Activated naive CD4-positive, alpha-beta T cell treated with anti-CD3 and anti-CD28 coated beads for 36 hours (primary cell): ENCODE measurements around the gene GPR4. TPM values are rescaled to one million over a fixed set of nuclear protein-coding genes. Genes with fewer than 3 reads are reported as not detected.

Experiments used
- CTCF ChIA-PET: fragments of 350-600 bp; sonication (Branson Sonifier 250); formaldehyde crosslinking; loops from one replicate; lab custom pipeline; 2021; ENCODE audit warnings: antibody characterized with exemption; lab: Charles Lee
- DNase-seq: peaks from one replicate; pipeline ENCODE4 v3.0.0-alpha.2; 2020
- H3K27ac Mint-ChIP-seq: one replicate; pipeline ENCODE4 v1.8.0; 2021; ENCODE audit warnings: mild to moderate bottlenecking, mixed read lengths
- H3K27me3 Mint-ChIP-seq: one replicate; pipeline ENCODE4 v1.8.0; 2021; ENCODE audit warnings: low read depth, mixed read lengths
- H3K36me3 Mint-ChIP-seq: one replicate; pipeline ENCODE4 v1.8.0; 2021; ENCODE audit warnings: low read depth, mixed read lengths
- H3K4me1 Mint-ChIP-seq: one replicate; pipeline ENCODE4 v1.8.0; 2021; ENCODE audit warnings: low read depth, mixed read lengths
- H3K4me3 Mint-ChIP-seq: one replicate; pipeline ENCODE4 v1.8.0; 2021; ENCODE audit warnings: mild to moderate bottlenecking, moderate library complexity, mixed read lengths
- H3K9me3 Mint-ChIP-seq: one replicate; pipeline ENCODE4 v1.8.0; 2021; ENCODE audit warnings: mixed read lengths
- intact Hi-C: fragments of 100-400 bp; cut with micrococcal nuclease; formaldehyde crosslinking; loops from one replicate; pipeline ENCODE4 v1.15.1; 2023
- microRNA-seq: library from miRNA; unstranded; fragments of <30 nt; microRNA quantifications from one replicate; pipeline ENCODE4 v1.2.0, GENCODE V29; 2022; ENCODE audit warnings: borderline microRNAs expressed, borderline replicate concordance
- total RNA-seq, 2 experiments: library from RNA; stranded (reverse); gene quantifications; one replicate each; pipeline ENCODE4 v1.2.3, GENCODE V29; 2021

The GPR4 gene
- total RNA-seq, 2 experiments from 2014 or later: not detected

DNA sequence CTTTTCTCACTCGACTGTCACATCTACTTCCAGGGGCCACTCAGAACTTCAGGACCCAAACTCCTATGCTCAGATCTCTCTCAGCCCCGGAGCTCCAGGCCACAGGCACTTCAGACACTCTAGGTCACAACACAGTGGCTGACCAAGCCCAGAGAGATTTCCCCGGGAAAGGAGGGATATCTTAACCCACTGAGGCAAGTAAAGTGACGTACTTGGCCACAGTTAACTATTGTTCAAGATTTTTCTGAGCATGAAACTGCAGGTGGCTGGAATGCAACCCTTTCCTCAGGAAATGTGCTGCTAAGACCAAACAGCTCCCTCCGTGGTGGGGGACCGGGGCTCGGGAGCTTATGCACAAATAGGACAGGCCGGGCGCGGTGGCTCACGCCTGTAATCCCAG, 41.3 kb downstream of the GPR4 start:
- intact Hi-C loops: no loop called here
- Mint-ChIP-seq H3K9me3 (no peaks in the 10 kb centered on the region), H3K4me3 (no peak overlapping the region), H3K27me3 (no peaks in the 10 kb centered on the region), H3K4me1 (peaks cover 41% of the 10 kb centered on the region), H3K27ac (no peak overlapping the region), H3K36me3 (no peaks in the 10 kb centered on the region)
- no peak for DNase-seq
- CTCF ChIA-PET: interaction anchor here (0.6 kb wide), 1 partner anchor 76 kb away, joined by 3 read pairs; no protein-coding TSS in a partner anchor

DNA sequence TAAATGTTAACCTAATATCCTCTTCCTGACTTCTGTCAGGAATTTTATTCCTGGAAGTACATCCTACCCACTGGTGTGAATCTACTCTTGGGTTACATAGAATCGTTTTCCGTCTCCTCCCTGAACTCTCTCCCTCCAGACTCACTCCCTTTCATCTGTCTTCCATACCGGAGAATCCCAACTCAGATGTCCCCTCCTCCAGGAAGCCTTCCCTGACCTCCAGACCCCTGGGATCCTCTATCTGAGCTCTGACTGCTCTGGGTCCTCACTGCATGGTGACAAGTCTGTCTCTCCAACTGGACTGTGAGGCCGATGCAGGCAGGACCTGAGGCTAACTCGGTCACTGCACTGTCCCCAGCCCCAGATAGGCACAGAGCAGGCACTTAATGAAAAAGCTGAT, 42.0 kb downstream of the GPR4 start:
- Mint-ChIP-seq H3K27ac (no peak overlapping the region), H3K9me3 (no peaks in the 10 kb centered on the region), H3K4me1 (peaks cover 41% of the 10 kb centered on the region), H3K4me3 (no peak overlapping the region), H3K27me3 (no peaks in the 10 kb centered on the region), H3K36me3 (no peaks in the 10 kb centered on the region)
- intact Hi-C loops: no loop called here
- DNase-seq: no peak
- CTCF ChIA-PET: interaction anchor here (2.5 kb wide), 1 partner anchor 120 kb away, joined by 8 read pairs; no protein-coding TSS in a partner anchor

DNA sequence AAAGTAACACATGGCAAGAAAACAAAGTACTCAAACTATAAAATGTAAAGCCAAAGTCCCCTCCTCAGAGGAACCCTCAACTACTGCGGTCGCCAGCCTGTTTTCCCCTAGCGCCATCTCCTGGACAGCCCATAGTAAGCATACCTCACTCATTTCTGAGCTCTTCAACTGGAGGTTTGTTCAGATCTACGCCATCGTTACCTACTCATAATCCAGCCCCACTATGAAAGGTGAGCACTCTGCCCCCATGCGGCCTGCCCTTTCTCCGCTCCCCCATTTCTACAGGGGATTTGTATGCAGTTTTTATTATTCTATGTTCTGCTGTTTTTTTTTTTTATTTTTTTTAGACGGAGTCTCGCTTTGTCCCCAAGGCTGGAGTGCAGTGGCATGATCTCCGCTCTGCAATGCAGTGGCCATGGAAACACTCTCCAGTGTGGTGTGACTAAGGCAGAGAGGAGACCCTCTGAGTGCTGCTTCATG, 43.6 kb downstream of the GPR4 start:
- H3K27me3 Mint-ChIP-seq: no peaks in the 10 kb centered on the region
- DNase-seq: peak; percentile 88
- no peaks in the 10 kb centered on the region for H3K9me3 Mint-ChIP-seq
- intact Hi-C loops: loop anchor here (1.0 to 5.0 kb wide), 6 partner anchors 26 to 131 kb away; partner anchors contain the start of genes OPA3 and VASP
- H3K27ac Mint-ChIP-seq: no peak overlapping the region
- H3K4me1 Mint-ChIP-seq: peaks cover 30% of the 10 kb centered on the region
- H3K36me3 Mint-ChIP-seq: no peaks in the 10 kb centered on the region
- CTCF ChIA-PET: interaction anchor here (0.5 to 2.5 kb wide), 31 partner anchors 8 to 135 kb away, joined by 3 to 15 read pairs (median 5); partner anchors contain the start of gene OPA3
- H3K4me3 Mint-ChIP-seq: no peak overlapping the region

DNA sequence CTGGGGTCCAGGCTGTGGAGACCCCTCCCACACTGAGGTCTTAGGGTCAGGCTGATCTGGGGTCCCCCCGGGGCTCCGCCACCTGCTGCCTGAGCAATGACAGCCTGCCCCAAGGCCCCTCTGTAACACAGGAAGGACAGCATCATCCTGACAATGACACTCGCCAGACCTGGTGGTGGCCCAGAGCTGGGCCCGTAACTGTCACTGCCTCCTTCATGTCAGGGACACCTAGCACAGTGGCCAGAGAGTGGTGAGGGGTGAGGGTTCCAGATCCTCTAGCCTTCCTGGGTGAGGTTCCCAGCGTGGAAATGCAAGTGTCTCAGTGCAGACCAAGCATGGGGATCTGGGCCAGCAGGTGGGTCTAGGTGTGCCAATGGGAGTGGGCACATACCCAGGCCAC, 45.2 kb downstream of the GPR4 start:
- no peak overlapping the region for H3K4me3 Mint-ChIP-seq
- H3K27ac Mint-ChIP-seq: no peak overlapping the region
- H3K9me3 Mint-ChIP-seq: no peaks in the 10 kb centered on the region
- H3K4me1 Mint-ChIP-seq: peaks cover 21% of the 10 kb centered on the region
- intact Hi-C loops: loop anchor here (5.0 kb wide), 1 partner anchor 130 kb away; no protein-coding TSS in a partner anchor
- CTCF ChIA-PET: interaction anchor here (0.6 to 2.1 kb wide), 7 partner anchors 13 to 136 kb away, joined by 3 to 15 read pairs (median 6); partner anchors contain the start of gene OPA3
- peaks cover 4% of the 10 kb centered on the region for H3K36me3 Mint-ChIP-seq
- H3K27me3 Mint-ChIP-seq: no peaks in the 10 kb centered on the region
- DNase-seq: no peak

DNA sequence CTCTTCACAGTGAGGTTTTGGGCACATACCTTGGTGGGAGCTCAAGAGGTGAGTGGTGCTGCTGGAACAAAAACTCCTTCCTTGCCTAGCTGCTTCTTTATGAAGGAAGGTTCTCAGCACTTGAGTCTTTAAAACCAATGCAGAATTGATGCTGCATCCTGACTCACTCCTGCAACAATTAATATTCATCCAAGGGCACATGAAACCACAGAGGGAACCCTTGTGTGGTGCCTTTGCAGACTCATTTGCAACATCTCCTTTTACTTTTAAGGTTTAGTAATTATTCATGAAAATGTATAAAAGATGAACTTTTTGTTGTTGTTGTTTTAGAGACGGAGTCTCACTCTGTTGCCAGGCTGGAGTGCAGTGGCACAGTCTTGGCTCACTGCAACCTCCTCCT, 47.5 kb downstream of the GPR4 start:
- peaks cover 11% of the 10 kb centered on the region for H3K4me1 Mint-ChIP-seq
- DNase-seq: no peak
- H3K4me3 Mint-ChIP-seq: no peak overlapping the region
- peaks cover 4% of the 10 kb centered on the region for H3K36me3 Mint-ChIP-seq
- CTCF ChIA-PET: interaction anchor here (0.6 to 1.4 kb wide), 3 partner anchors 18 to 60 kb away, joined by 3 read pairs; no protein-coding TSS in a partner anchor
- no peaks in the 10 kb centered on the region for H3K9me3 Mint-ChIP-seq
- H3K27me3 Mint-ChIP-seq: no peaks in the 10 kb centered on the region
- intact Hi-C loops: no loop called here
- H3K27ac Mint-ChIP-seq: no peak overlapping the region

DNA sequence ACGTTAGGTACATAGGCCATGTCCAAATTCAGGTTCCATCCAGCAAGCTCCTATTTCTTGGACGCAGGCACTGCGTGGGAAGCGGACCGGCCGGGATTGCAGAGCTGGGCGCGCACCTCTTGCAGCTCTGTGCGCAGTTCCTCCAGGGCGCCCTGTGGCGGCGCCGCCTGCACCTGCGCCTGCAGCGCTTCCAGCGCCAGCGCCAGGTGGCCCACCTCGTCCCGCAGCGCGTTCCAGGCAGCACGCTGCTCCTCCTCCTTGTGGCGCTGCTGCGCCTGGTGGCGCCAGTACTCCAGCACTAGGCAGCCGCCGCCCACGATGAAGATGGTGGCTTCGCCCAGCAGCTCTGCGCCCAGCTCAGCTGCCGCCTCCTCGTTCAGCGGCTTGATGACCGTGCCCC, 48.5 kb downstream of the GPR4 start:
- DNase-seq: no peak
- Mint-ChIP-seq H3K27me3 (no peaks in the 10 kb centered on the region), H3K36me3 (peaks cover 4% of the 10 kb centered on the region), H3K27ac (no peak overlapping the region), H3K4me3 (no peak overlapping the region), H3K4me1 (peaks cover 3% of the 10 kb centered on the region), H3K9me3 (no peaks in the 10 kb centered on the region)
- intact Hi-C loops: no loop called here
- CTCF ChIA-PET: interaction anchor here (1.2 kb wide), 1 partner anchor 19 kb away, joined by 3 read pairs; no protein-coding TSS in a partner anchor

DNA sequence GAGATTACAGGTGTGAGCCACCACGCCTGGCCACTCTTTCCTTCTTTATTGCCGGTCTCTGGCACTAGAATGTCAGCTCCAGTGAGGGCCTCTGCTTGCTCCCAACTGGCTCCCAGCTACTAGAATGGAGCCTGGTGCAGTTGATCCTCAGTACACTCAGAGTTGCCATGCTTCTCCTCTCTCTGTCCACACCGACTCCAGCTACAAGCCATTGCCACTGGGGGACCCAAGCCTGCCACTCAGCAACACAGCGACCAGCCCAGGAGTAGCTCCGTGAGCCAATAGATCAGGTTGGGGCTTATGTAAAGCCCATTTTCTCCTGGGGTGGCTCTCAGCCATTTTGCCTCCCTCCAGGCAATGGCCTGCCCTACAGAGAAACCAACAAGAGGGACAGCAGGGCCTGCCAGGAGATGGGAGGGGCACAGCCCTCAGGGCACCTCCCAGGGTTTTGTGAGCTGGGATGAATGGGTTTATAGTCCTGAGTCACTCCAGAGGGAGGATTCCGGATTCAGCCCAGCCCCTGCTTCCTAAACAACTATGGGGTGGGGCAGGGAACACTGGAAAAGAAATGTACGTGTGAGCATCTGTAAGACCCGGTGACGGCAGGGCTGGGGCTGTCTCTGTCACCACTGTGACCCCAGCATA, 53.9 kb downstream of the GPR4 start:
- no peaks in the 10 kb centered on the region for H3K9me3 Mint-ChIP-seq
- H3K4me3 Mint-ChIP-seq: no peak overlapping the region
- intact Hi-C loops: no loop called here
- CTCF ChIA-PET: interaction anchor here (0.6 to 1.7 kb wide), 3 partner anchors 10 to 132 kb away, joined by 4 to 7 read pairs (median 6); no protein-coding TSS in a partner anchor
- H3K27me3 Mint-ChIP-seq: no peaks in the 10 kb centered on the region
- H3K4me1 Mint-ChIP-seq: peaks cover 7% of the 10 kb centered on the region
- no peak for DNase-seq
- H3K27ac Mint-ChIP-seq: no peak overlapping the region
- peaks cover 3% of the 10 kb centered on the region for H3K36me3 Mint-ChIP-seq

DNA sequence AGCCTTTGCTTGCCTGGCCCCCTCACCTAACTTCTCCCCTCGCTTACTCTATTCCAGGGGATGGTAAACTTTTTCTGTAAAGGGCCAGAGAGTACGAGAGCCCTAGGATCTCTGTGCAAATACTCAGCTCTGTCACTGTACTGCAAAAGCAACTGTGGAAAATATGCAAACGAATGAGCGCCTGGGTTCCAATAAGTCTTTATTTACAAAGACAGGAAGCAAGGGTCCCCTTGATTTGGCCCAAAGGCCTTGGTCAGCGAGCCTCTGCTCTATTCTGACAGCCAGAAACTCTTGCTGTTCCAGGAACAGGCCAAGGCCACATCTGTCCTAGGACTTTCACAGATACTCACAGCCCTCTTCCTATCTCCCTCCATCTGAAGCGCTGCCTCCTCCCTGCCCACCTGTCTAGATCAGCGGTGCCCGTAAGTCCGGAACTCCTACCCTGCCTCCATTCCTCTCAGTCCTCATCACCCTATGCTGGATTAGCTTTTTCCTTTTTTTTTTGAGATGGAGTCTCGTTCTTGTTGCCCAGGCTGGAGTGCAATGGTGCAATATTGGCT, 54.7 kb downstream of the GPR4 start:
- CTCF ChIA-PET: interaction anchor here (0.6 to 1.7 kb wide), 2 partner anchors 11 to 133 kb away, joined by 4 to 6 read pairs; no protein-coding TSS in a partner anchor
- no peaks in the 10 kb centered on the region for H3K36me3 Mint-ChIP-seq
- DNase-seq: no peak
- no peaks in the 10 kb centered on the region for H3K9me3 Mint-ChIP-seq
- no peaks in the 10 kb centered on the region for H3K27me3 Mint-ChIP-seq
- intact Hi-C loops: no loop called here
- H3K4me3 Mint-ChIP-seq: no peak overlapping the region
- peaks cover 7% of the 10 kb centered on the region for H3K4me1 Mint-ChIP-seq
- H3K27ac Mint-ChIP-seq: no peak overlapping the region

DNA sequence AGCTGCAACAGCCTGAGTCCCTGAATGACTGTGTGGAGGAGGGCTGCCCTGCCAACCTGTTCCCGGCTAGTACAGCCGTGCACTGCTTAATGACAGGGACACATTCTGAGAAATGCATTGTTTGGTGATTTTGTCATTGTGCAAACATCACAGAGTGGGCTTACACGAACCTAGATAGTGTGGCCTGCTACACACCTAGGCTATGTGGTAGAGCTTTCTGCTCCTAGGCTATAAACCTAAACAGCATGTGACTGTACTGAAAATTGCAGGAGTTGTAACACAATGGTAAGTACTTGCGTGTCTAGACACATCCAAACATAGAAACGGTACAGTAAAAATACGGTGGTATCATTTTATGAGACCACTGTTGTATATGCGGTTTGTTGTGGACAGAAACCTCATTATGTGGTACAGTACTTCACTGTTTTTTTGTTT, 59.8 kb downstream of the GPR4 start:
- CTCF ChIA-PET: interaction anchor here (3.9 kb wide), 1 partner anchor 16 kb away, joined by 15 read pairs; no protein-coding TSS in a partner anchor

More for the DNA sequence above, 59.8 kb downstream of the GPR4 start:
- H3K4me1 Mint-ChIP-seq: peaks cover 7% of the 10 kb centered on the region
- H3K4me3 Mint-ChIP-seq: no peak overlapping the region
- H3K27me3 Mint-ChIP-seq: no peaks in the 10 kb centered on the region
- H3K9me3 Mint-ChIP-seq: peaks cover 6% of the 10 kb centered on the region
- intact Hi-C loops: no loop called here
- no peak for DNase-seq
- peaks cover 9% of the 10 kb centered on the region for H3K36me3 Mint-ChIP-seq
- no peak overlapping the region for H3K27ac Mint-ChIP-seq

Small RNA genes within 50 kb of the gene (microRNA-seq; reads per million reads assigned to microRNA genes)
- 1,414 reads per million, percentile 86 among the genes with 10 or more reads in this experiment for gene MIR330

Other genes starting within 250 kb of the GPR4 start
- gene ERCC2, start 231.6 kb downstream of the GPR4 start, total RNA-seq: 10 to 100 TPM; 20.6 to 22.9 TPM
- gene PPP1R13L, start 197.1 kb downstream of the GPR4 start, total RNA-seq: 1 to 10 TPM; 4.0 to 4.8 TPM
- 1 to 10 TPM; 7.4 to 7.6 TPM for gene POLR1G, start 195.6 kb downstream of the GPR4 start, total RNA-seq
- gene ERCC1, start 178.3 kb downstream of the GPR4 start, total RNA-seq: 10 to 100 TPM; 28.9 to 30.7 TPM
- 1 to 10 TPM; 8.0 to 8.7 TPM for gene FOSB, start 134.2 kb downstream of the GPR4 start, total RNA-seq
- under 1 TPM; 0.69 to 0.84 TPM for gene RTN2, start 105.2 kb downstream of the GPR4 start, total RNA-seq
- 1 to 10 TPM; 2.3 to 2.5 TPM for gene PPM1N, start 103.8 kb downstream of the GPR4 start, total RNA-seq
- 10 to 100 TPM; 94.5 to 99.6 TPM for gene VASP, start 94.7 kb downstream of the GPR4 start, total RNA-seq
- 10 to 100 TPM; 12.4 to 12.7 TPM for gene OPA3, start 17.4 kb downstream of the GPR4 start, total RNA-seq
- gene EML2, start 37.2 kb upstream of the GPR4 start, total RNA-seq: 100 to 1,000 TPM; 145 to 159 TPM
- 1 to 10 TPM; 1.8 to 2.3 TPM for gene GIPR, start 66.0 kb upstream of the GPR4 start, total RNA-seq
- gene SNRPD2, start 89.7 kb upstream of the GPR4 start, total RNA-seq: 100 to 1,000 TPM; 976 to 988 TPM
- gene QPCTL, start 90.5 kb upstream of the GPR4 start, total RNA-seq: 10 to 100 TPM; 12.0 to 14.1 TPM
- 10 to 100 TPM; 21.8 to 23.2 TPM for gene FBXO46, start 128.7 kb upstream of the GPR4 start, total RNA-seq
- gene MEIOSIN, start 131.2 kb upstream of the GPR4 start, total RNA-seq: not detected
- gene SIX5, start 167.0 kb upstream of the GPR4 start, total RNA-seq: 1 to 10 TPM; 1.8 to 2.2 TPM
- gene DMPK, start 180.3 kb upstream of the GPR4 start, total RNA-seq: 1 to 10 TPM; 6.1 TPM
- 10 to 100 TPM; 28.6 to 29.1 TPM for gene DMWD, start 190.6 kb upstream of the GPR4 start, total RNA-seq
- gene RSPH6A, start 213.1 kb upstream of the GPR4 start, total RNA-seq: under 1 TPM in 1 of 2 experiments, not detected in 1; 0.17 TPM